Measurements from ENCODE around the gene KCNIP3. TPM values are rescaled to one million over a fixed set of nuclear protein-coding genes. Genes with fewer than 3 reads are reported as not detected.

The KCNIP3 gene
- total and polyA plus RNA-seq, 9 of the 15 experiments (the other 6 are each of a cell fraction or from before 2014, with no cell fraction given), result 0.04 TPM; not detected in 8

- POLR2A ChIA-PET, result interaction anchor here (1.0 kb wide), 1 partner anchor 10 kb away, joined by 3 read pairs; no protein-coding TSS in a partner anchor
- H3K4me3 ChIP-seq, result no peak overlapping the region
- intact Hi-C loops (cut with micrococcal nuclease), result no loop called here
- CTCF ChIA-PET (ENCODE audit: low intra/inter-chr PET ratio), result no interaction called here
- 0% methylated on average over 14 of the region's 15 CpGs for WGBS (ENCODE audit: insufficient coverage, low coverage, missing lambda C conversion rate)
- H3K27ac ChIP-seq (ENCODE audit: extremely low read depth, low read depth, low read length), result no peak overlapping the region
- no peaks in the 10 kb centered on the region for H3K9me1 ChIP-seq (ENCODE audit: control insufficient read depth, insufficient read depth, low read length)
- no TSS peak for BruUV-seq (replicated peaks)
- H3K9me3 ChIP-seq (replicated peaks; ENCODE audit: control insufficient read depth, insufficient read depth, low read depth, low read length), result no peaks in the 10 kb centered on the region
- in situ Hi-C loops (cut with MboI), result no loop called here
- H3K4me2 ChIP-seq (ENCODE audit: insufficient read depth, low read length), result no peak overlapping the region
- H2AFZ ChIP-seq (ENCODE audit: low read depth, low read length), result no peak overlapping the region
- H3K27me3 ChIP-seq (ENCODE audit: control insufficient read depth in 2 of 2, insufficient read depth in 2 of 2, low read length in 2 of 2), result peaks cover 23 to 67% of the 10 kb centered on the region in 2 experiments; a peak in 4 of 5 replicates
- no peaks in the 10 kb centered on the region for H3K36me3 ChIP-seq (ENCODE audit: control insufficient read depth, insufficient read depth, low read length)
- DNase-seq (ENCODE audit: extremely low read depth in 1 of 4, low spot score in 3 of 4) (no peak), ATAC-seq (no peak), FAIRE-seq (no peak)
- no peaks in the 10 kb centered on the region for H3K79me2 ChIP-seq (ENCODE audit: control insufficient read depth, insufficient read depth, low read length)
- no peaks in the 10 kb centered on the region for H3K4me1 ChIP-seq (replicated peaks in 1 of 2; ENCODE audit: control insufficient read depth in 2 of 2, insufficient read depth in 2 of 2, low read length in 2 of 2)
- TF ChIP-seq ZMIZ1 (IDR thresholded peaks at IDR 0.05; ENCODE audit: low read depth in 2 of 2, low read length in 2 of 2) (no peak), PCBP1 (IDR thresholded peaks at IDR 0.05; ENCODE audit: low read depth, low read length, poor library complexity, severe bottlenecking) (no peak), EP300 (IDR thresholded peaks at IDR 0.05; ENCODE audit: low read length) (no peak), SP1 (CRISPR knock-in tag; IDR thresholded peaks at IDR 0.05) (no peak), HMG20B (CRISPR knock-in tag; IDR thresholded peaks at IDR 0.05) (no peak), MBD2 (IDR thresholded peaks at IDR 0.05; ENCODE audit: borderline replicate concordance, low read depth) (no peak)
- H4K20me1 ChIP-seq (replicated peaks; ENCODE audit: control insufficient read depth, insufficient read depth, low read length), result peaks cover 9% of the 10 kb centered on the region; the same call in 1 of the 2 replicates
- no peak overlapping the region for H3K9ac ChIP-seq (ENCODE audit: insufficient read depth in 1 of 2, low read depth in 2 of 2, low read length in 2 of 2)
These were observed 77.8 kb downstream of the KCNIP3 start for GRCh38 chr2:95374921-95375471.

Data from K562 (cell line).